ENCODE results near the gene TRPM3.
A peak's percentile ranks its signal among the peaks of the same experiment; 100 is the strongest.
"Not testable (repeated sequence)": the region's sequence is repeated elsewhere in the genome, so short reads cannot be mapped to it uniquely, and the experiment has no call there.

TRPM3 gene

DNA sequence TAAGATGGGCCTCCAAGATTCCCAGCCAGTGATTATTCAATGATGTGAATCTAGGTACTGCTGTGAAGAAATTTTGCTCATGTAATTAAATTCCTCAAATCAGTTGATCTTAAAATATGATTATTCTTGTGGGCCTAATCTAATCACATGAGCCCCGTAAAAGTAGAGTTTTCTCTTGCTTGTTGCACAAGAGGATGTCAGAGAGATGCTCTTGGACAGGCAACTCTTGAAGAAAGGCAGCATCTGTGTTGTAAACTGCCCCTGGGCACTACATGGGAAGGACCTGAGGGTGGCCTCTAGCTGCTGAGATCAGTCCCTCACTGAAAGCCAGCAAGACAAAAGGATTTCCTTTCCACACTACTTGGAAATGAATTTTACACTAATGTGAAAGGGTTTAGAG lies 132.9 kb downstream of the TRPM3 start:
- no peak for DNase-seq

GRCh38 chr9:70987986-70988385 lies 133.4 kb downstream of the TRPM3 start:
- DNase-seq, result peak; percentile 17

GRCh38 chr9:70986984-70987383 lies 134.4 kb downstream of the TRPM3 start:
- no peak for DNase-seq

DNA sequence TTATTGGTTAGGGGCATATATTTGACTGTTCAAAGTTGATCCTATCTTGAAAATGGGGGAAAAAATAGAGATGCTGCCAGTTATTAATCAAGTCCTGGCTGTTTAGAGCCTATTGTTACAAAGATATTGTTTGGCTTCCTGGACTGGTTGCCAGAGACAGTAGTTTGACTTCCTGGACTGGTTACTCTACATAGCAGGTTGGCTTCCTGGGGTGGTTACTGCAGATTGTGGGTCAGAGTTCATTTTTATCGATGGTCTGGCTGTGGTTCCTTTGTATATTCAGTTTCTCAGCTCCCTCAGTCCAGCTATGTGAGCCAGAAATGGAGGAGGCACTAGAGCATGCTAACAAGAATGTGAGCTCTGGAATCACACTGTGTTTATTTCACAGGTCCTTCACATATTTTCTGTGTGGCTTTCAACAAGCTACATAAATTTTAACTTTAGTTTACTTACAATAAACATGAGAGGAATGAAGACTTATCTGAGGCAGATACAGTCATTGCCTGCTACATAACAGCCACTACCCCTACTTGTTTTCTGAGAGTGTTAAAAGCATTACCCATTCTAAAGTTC lies 137.6 kb downstream of the TRPM3 start:
- DNase-seq, result no peak

GRCh38 chr9:70981312-70981711 lies 140.1 kb downstream of the TRPM3 start:
- no peak for DNase-seq

- no peak for DNase-seq
Observed at GRCh38 chr9:70979966-70980365, 141.5 kb downstream of the TRPM3 start.

GRCh38 chr9:70978085-70978484 lies 143.3 kb downstream of the TRPM3 start:
- DNase-seq, result no peak

DNA sequence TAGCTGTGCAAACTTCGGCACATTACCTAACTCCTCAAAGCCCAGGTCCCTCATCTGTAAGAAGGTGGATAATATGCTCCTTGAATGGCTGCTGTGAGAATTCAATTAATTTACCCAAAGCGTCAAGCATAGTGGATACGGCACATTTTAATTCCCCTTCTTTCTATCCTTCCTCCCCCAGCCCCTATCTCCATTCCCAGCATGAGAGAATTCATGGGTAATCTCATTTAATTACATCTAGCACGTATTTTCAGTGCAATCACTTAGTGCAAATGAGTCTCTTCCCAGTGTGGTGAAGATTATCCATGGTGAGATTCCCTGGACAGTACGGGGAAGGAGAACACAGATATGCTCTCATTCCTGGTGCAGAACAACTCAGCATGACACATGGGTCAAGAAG lies 145.6 kb downstream of the TRPM3 start:
- DNase-seq, result no peak

GRCh38 chr9:70971723-70972122 lies 149.7 kb downstream of the TRPM3 start:
- no peak for DNase-seq

DNA sequence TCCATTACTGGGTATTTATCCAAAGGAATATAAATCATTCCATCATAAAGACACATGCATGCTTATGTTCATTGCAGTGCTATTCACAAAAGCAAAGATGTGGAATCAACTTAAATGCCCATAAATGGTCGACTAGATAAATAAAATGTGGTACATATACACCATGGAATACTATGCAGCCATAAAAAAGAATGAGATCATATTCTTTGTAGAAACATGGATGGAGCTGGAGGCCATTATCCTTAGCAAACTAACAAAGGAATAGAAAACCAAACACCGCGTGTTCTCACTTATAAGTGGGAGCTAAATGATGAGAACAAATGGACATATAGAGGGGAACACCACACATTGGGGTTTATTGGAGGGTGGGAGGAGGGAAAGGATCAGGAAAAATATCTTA lies 155.0 kb downstream of the TRPM3 start:
- not testable (repeated sequence) for DNase-seq

DNA sequence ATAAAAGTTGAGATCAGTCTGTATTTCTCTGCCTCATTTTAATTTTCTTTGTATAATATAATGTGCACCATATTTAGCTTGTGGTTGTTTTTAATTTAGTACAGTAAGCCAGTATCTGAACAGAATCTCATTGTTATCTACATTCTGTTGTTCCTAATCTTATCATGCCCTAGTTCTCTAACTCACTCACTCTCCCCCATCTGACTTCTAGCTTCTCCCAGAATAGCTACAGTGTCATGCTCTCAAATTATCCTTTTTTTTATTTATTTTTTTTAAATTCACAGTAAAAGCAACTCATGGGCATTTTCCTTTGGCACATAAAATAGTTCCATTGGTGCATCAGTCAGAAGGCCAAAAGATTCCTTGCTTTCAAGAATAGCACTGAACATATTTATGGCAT lies 156.6 kb downstream of the TRPM3 start:
- no peak for DNase-seq

DNA sequence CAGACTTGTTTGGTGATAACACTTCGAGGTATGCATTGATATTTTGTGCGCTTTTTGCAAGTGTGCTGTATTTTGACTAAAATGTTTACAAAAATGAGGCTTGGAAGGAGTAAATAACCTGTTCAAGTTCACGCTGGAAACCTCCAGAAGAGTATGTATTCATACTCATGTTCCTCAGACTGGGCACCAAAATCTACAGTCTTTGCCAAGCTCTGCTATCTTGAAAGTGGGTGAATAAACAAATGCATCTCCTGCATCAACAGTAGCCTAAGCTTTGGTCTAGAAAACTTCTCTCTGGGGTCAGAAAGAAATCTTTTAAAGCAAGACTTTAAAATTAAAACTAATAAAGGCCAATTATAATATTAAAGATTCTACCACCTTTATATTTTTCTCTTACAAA lies 157.9 kb downstream of the TRPM3 start:
- no peak for DNase-seq

DNA sequence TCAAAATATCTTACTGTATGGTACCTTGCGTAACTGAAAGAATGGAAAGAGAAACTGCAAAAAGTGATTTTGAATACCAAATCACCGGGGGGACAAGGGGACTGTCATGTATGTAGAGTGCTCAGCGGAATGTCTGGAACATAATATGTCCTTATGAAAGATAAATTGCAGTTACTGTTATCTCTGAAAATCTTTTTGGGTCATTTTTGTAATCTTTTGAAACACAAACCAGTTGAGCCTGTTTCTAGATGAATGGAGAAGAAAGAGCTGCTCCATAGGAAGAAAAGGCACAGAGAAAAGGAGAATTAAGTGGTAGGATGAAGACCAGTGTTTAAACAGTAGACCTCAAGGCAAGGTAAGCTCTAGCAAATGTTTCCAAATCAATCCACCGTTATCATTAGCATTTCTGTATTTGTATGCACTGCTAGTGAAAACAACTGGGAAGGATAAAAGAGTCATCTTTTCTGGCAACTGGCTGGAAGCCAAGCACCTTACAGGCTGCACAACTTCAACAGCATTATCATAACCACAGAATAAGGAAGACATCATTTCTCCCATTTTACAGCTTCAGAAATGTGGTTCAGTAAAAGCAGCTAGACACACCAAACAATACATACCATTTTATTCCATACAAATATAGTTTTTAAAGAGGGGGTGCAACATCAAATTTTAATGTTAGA lies 158.5 kb downstream of the TRPM3 start:
- DNase-seq, result no peak

GRCh38 chr9:70959366-70959765 lies 162.1 kb downstream of the TRPM3 start:
- no peak for DNase-seq

GRCh38 chr9:70954596-70955143 lies 166.8 kb downstream of the TRPM3 start:
- no peak for DNase-seq

DNA sequence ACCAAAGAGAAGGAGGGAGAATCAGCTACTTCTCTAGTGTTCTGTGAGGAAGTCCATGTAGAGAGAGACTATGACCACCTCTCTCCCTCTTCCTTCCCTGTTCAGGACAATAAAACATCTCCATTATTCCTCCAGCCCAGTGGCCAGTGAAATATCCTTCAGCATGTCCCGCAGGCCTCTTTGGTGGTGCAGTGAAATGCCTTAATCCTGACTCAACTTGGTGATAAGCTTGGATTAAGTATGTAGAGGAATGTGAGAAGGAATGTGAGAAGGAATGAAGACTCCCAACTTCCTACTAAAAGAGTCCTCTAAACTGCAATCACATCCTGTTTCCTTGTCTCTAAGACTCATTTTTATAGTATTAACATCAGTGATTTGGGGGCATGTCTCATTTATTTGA lies 167.3 kb downstream of the TRPM3 start:
- DNase-seq, result peak; percentile 51

GRCh38 chr9:70951749-70952727 lies 169.4 kb downstream of the TRPM3 start:
- DNase-seq, result no peak

DNA sequence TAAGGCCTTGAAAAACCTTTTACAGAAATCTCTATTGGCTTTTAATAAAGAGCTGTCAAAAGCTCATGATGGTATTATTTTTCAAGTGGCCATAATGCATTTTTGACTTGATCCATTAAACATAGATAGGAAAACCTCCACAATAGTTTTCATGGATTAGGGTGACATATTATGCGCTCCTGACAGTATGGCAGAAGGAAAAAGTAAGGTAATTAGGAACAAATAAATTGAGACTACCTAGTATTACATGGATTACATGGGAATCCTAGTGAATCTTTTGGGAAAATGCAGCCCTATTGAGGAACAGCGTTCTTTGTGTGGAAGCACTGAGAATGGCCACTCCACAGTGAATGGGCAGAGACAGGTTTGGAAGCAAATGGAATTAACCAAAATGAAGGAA lies 171.2 kb downstream of the TRPM3 start:
- DNase-seq, result no peak

DNA sequence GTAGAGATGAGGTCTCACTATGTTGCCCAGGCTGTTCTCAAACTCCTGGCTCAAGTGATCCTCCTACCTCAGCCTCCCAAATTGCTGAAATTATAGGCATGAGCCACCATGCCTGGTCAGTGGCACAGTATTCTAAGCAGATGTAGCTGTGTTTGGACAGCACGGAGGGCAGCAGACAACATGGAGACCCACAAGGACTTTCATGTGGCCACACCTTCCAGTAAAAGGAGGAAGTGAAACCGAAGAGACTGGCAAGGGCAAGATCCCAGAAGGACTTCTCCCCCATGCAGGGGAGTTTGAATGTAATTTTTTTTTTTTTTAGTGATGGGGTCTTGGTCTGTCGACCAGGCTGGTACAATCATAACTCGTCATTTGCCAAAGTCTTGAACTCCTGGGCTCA lies 172.2 kb downstream of the TRPM3 start:
- no peak for DNase-seq

DNA sequence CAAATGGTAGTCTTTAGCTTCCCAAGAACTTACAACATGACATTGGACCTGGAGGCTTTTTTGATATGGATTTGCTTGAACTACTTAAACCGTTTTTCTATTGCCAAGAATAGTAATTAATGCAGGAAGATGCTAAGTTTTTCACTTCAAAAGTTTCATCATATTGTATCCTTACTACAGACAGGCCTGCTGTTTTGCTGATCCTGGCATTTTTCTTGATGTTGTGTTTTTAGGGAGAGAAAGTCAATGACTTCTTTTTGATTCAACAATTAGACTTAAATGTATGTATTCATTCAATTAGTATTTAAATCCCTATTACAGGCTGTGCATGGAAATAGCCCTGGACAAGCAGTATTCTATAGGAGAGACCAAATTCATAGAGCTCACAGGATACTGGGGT lies 172.7 kb downstream of the TRPM3 start:
- no peak for DNase-seq

- no peak for DNase-seq
Observed at GRCh38 chr9:70947511-70947910, 173.9 kb downstream of the TRPM3 start.

- DNase-seq, result no peak
Observed at GRCh38 chr9:70947086-70947485, 174.3 kb downstream of the TRPM3 start.

DNA sequence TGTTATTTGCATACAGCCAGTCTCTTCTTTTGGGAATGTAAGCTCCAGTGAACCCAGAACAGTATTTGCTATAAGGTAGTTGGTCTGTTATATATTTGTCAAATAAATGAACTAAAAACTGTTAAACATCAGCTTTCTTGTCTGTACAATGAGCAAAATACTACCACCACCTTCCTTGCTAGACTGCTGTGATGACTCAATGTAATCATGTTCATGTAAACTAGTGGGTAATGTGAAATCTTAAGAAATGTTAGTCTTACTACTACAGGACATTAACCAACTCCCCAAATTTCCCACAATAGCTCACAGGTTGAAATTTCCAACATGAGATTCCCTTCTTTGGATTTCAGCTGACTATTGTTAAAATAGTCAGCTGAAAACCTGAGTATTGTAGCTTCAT lies 176.1 kb downstream of the TRPM3 start:
- no peak for DNase-seq

DNA sequence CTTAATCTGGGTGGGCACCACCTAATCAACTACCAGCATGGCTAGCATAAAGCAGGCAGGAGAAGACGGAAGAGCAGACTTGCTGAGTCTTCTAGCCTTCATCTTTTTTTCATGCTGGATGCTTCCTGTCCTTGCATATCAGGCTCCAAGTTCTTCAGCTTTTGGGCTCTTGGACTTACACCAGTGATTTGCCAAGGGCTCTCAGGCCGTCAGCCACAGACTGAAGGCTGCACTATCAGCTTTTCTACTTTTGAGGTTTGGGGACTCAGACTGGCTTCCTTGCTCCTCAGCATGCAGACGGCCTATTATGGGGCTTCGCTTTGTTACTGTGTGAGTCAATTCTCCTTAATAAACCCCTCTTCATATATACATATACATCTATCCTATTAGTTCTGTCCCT lies 180.2 kb downstream of the TRPM3 start:
- no peak for DNase-seq
